Aortic smooth muscle cell (primary cell): ENCODE results near the gene FAH. TPM values are rescaled to one million over a fixed set of nuclear protein-coding genes. Genes with fewer than 3 reads are reported as not detected.

Experiments used
- total RNA-seq: library from RNA; depleted of rRNA; stranded (reverse); fragments of >200 nt; gene quantifications from 2 replicates; pipeline ENCODE4 v1.2.3, GENCODE V29; 2014

The FAH gene
- 39.2 and 52.2 TPM in 2 replicates for total RNA-seq

GRCh38 chr15:80152896-80153876 lies at the start of gene FAH:
FAH (plus strand) TSS chr15:80152999; CDS start chr15:80153055, 56 bp downstream.

Other genes with a start within 250 kb of the FAH start
- 0.12 and 0.26 TPM in 2 replicates for gene BCL2A1, start 181.8 kb upstream of the FAH start, total RNA-seq
- 117 and 128 TPM in 2 replicates for gene ZFAND6, start 93.3 kb upstream of the FAH start, total RNA-seq
- not detected in 2 replicates for gene CTXND1, start 99.2 kb downstream of the FAH start, total RNA-seq